Hematopoietic multipotent progenitor cell treated with erythropoietin and hydrocortisone succinate and interleukin-3 and kit ligand, for 17 days (in vitro differentiated cells): ENCODE measurements around the gene CPLX3.

Experiments
- DNase-seq: peaks from one replicate; pipeline ENCODE4 v3.0.0-alpha.2; 2015; ENCODE audit warnings: low spot score

The CPLX3 gene

GRCh38 chr15:74804935-74805334 lies 21.5 kb upstream of the CPLX3 start:
- no peak for DNase-seq

GRCh38 chr15:74807282-74807681 lies 19.1 kb upstream of the CPLX3 start:
- DNase-seq = no peak

GRCh38 chr15:74808078-74808839 lies 18.2 kb upstream of the CPLX3 start:
- no peak for DNase-seq

GRCh38 chr15:74808840-74809229 lies 17.6 kb upstream of the CPLX3 start:
- DNase-seq = no peak

GRCh38 chr15:74809242-74809641 lies 17.2 kb upstream of the CPLX3 start:
- no peak for DNase-seq

- no peak for DNase-seq
Measured at GRCh38 chr15:74809956-74810355, 16.5 kb upstream of the CPLX3 start.

GRCh38 chr15:74812533-74812932 lies 13.9 kb upstream of the CPLX3 start, which contains the start of gene LMAN1L:
Gene LMAN1L (plus strand): TSS chr15:74812835. CDS start chr15:74812855, 20 bp downstream.
- no peak for DNase-seq

GRCh38 chr15:74815121-74815934 lies 11.1 kb upstream of the CPLX3 start:
- DNase-seq = no peak

- no peak for DNase-seq
Measured at GRCh38 chr15:74815961-74816360, 10.5 kb upstream of the CPLX3 start.

GRCh38 chr15:74816624-74817369 lies 9.6 kb upstream of the CPLX3 start:
- DNase-seq = no peak

GRCh38 chr15:74817370-74817737 lies 9.1 kb upstream of the CPLX3 start:
- DNase-seq = no peak

- DNase-seq = no peak
Measured at GRCh38 chr15:74820056-74820455, 6.4 kb upstream of the CPLX3 start.

GRCh38 chr15:74821091-74821789 lies 5.2 kb upstream of the CPLX3 start:
- DNase-seq = no peak

GRCh38 chr15:74821790-74822158 lies 4.7 kb upstream of the CPLX3 start:
- DNase-seq = no peak

- no peak for DNase-seq
Measured at GRCh38 chr15:74822233-74822632, 4.2 kb upstream of the CPLX3 start.

- DNase-seq = no peak
Measured at GRCh38 chr15:74823324-74823723, 3.1 kb upstream of the CPLX3 start.

GRCh38 chr15:74824976-74825375 lies 1.5 kb upstream of the CPLX3 start:
- no peak for DNase-seq

GRCh38 chr15:74825866-74826265 lies 561 bp upstream of the CPLX3 start:
- DNase-seq = no peak

GRCh38 chr15:74826921-74827320 lies 494 bp downstream of the CPLX3 start:
- DNase-seq = no peak

- DNase-seq = no peak
Measured at GRCh38 chr15:74827614-74828013, 1.2 kb downstream of the CPLX3 start.

GRCh38 chr15:74828835-74829234 lies 2.4 kb downstream of the CPLX3 start:
- no peak for DNase-seq

GRCh38 chr15:74829486-74829885 lies 3.1 kb downstream of the CPLX3 start:
- DNase-seq = no peak
